Suprapubic skin (tissue), 4 donors: Measurements from ENCODE around the gene LTO1. TPM values are rescaled to one million over a fixed set of nuclear protein-coding genes. Genes with fewer than 3 reads are reported as not detected.

Experiments
- DNase-seq, 2 donors: peaks; one replicate each; pipeline ENCODE4 v3.0.0-alpha.2; 2019; ENCODE audit warnings: low spot score in 2 of 2
- H3K27ac ChIP-seq: fragments of 200-600 bp; sonication (generic); one replicate; pipeline ENCODE4 v1.5.1; 2019
- H3K27me3 ChIP-seq: fragments of 200-600 bp; sonication (generic); one replicate; pipeline ENCODE4 v1.5.1; 2019
- H3K36me3 ChIP-seq: fragments of 200-600 bp; sonication (generic); one replicate; pipeline ENCODE4 v1.5.1; 2019
- H3K4me1 ChIP-seq: fragments of 200-600 bp; sonication (generic); one replicate; pipeline ENCODE4 v1.5.1; 2019
- H3K4me3 ChIP-seq: fragments of 200-600 bp; sonication (generic); one replicate; pipeline ENCODE4 v1.5.1; 2019; ENCODE audit warnings: mild to moderate bottlenecking
- H3K9me3 ChIP-seq: fragments of 200-600 bp; sonication (generic); one replicate; pipeline ENCODE4 v1.5.1; 2019
- EP300 ChIP-seq: sonication (generic); formaldehyde crosslinking; IDR thresholded peaks from one replicate; pipeline ENCODE4 v1.6.1; 2017; ENCODE audit warnings: antibody characterized with exemption
- POLR2A ChIP-seq, 2 donors: fragments of 450-650 bp; IDR thresholded peaks; one replicate each; pipeline ENCODE4 v1.6.1; 2017; ENCODE audit warnings: antibody characterized with exemption in 2 of 2, mild to moderate bottlenecking in 2 of 2, moderate library complexity in 2 of 2
- POLR2AphosphoS5 ChIP-seq, 3 donors: sonication (generic); formaldehyde crosslinking; IDR thresholded peaks; one replicate each; pipeline ENCODE4 v1.6.1; 2017; ENCODE audit warnings: antibody characterized with exemption in 3 of 3
- WGBS: methylation state at CpG from one replicate; pipeline ENCODE4 v1.1.5; 2018; 5-methylcytosine and 5-hydroxymethylcytosine counted together
- total RNA-seq, 4 donors: library from RNA; depleted of rRNA; stranded (reverse); fragments of >200 nt; gene quantifications; one replicate each; pipeline ENCODE4 v1.1.0, GENCODE V29; 2016
- TF ChIP-seq, protein P1 (sequence below), 2 donors: fragments of 200-600 bp in 1 of 2; fragments of 450-650 bp in 1 of 2; sonication (generic) in 1 of 2; IDR thresholded peaks; one replicate each; pipeline ENCODE4 v1.5.1; 2016 to 2019; ENCODE audit warnings: antibody characterized with exemption in 2 of 2, mild to moderate bottlenecking in 1 of 2, moderate library complexity in 1 of 2

The LTO1 gene
- total RNA-seq, 4 donors from 2014 or later: 20.6 to 41.4 (median 22.7) TPM

DNA sequence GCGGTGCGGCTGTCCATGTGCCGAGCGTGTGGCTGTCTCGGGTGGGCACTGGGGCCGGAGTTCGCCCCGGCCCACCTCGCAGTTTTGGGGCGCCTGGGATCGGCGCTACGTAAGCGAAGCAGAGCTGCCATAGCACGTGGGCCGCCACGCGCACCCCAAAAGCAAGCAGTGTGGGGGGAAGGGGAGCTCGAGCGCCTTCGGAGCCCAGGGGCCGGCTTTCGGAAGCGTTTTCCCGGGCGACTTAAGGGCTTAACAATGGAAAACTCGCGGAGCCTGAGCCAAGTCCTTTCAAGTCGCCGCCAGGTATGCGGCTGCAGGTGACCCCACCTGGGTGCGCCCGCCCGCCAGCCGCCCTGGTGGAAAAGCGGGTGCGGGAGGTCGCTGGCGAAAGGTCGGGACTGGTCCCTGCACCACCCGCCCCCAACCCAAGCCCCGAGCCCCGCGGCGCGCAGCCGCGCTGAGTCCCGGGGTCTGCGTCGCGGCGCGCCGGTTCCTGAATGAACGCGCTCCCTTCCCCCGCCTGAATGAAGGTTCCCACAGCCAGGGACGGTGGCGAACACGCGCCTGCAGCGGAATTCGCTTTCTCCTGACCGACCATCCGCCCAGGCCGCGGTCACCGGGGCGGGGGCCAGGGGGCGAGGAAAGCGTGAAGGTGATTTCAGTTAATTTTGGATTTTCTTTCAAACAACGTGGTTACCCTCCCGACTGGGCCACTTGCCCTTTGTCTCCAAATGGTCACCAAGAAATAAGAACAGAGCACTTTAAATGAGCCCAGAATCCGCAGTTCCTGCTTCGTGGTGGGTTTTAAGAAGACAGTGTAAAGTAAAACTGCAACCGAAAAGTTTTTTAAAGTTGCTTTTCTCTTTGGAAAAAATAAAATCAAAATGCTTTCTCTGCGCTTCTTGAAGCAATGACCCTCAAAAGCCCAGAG is 36.9 kb downstream of the LTO1 start:
- no peaks in the 10 kb centered on the region for H3K9me3 ChIP-seq
- DNase-seq: no peak
- H3K4me3 ChIP-seq: peak overlapping the region; percentile 97
- H3K27me3 ChIP-seq: peaks cover 8% of the 10 kb centered on the region
- WGBS: 1% methylated on average over 34 of the region's 78 CpGs
- H3K27ac ChIP-seq: peak overlapping the region; percentile 78
- H3K36me3 ChIP-seq: no peaks in the 10 kb centered on the region
- peaks cover 59% of the 10 kb centered on the region for H3K4me1 ChIP-seq
- TF ChIP-seq EP300: no peak
- no peak for TF ChIP-seq POLR2A (IDR thresholded peaks at IDR 0.05)
- TF ChIP-seq, protein P1, sequence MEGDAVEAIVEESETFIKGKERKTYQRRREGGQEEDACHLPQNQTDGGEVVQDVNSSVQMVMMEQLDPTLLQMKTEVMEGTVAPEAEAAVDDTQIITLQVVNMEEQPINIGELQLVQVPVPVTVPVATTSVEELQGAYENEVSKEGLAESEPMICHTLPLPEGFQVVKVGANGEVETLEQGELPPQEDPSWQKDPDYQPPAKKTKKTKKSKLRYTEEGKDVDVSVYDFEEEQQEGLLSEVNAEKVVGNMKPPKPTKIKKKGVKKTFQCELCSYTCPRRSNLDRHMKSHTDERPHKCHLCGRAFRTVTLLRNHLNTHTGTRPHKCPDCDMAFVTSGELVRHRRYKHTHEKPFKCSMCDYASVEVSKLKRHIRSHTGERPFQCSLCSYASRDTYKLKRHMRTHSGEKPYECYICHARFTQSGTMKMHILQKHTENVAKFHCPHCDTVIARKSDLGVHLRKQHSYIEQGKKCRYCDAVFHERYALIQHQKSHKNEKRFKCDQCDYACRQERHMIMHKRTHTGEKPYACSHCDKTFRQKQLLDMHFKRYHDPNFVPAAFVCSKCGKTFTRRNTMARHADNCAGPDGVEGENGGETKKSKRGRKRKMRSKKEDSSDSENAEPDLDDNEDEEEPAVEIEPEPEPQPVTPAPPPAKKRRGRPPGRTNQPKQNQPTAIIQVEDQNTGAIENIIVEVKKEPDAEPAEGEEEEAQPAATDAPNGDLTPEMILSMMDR (IDR thresholded peaks at IDR 0.05): no peak
- TF ChIP-seq POLR2AphosphoS5 (IDR thresholded peaks at IDR 0.05): no peak

- no peaks in the 10 kb centered on the region for H3K36me3 ChIP-seq
- TF ChIP-seq, protein P1 (IDR thresholded peaks at IDR 0.05): no peak
- TF ChIP-seq POLR2AphosphoS5 (IDR thresholded peaks at IDR 0.05) (no peak), POLR2A (IDR thresholded peaks at IDR 0.05) (no peak), EP300 (no peak)
- DNase-seq: peak in 1 of 2 donors; percentile 76
- no peaks in the 10 kb centered on the region for H3K9me3 ChIP-seq
- peak overlapping the region; percentile 97 for H3K4me3 ChIP-seq
- H3K27me3 ChIP-seq: peaks cover 8% of the 10 kb centered on the region
- peak overlapping the region; percentile 78 for H3K27ac ChIP-seq
- peaks cover 54% of the 10 kb centered on the region for H3K4me1 ChIP-seq
- whole genome bisulfite sequencing: 3% methylated on average over 31 of the region's 67 CpGs
These were observed 37.8 kb downstream of the LTO1 start for GRCh38 chr11:69637198-69637940.

- WGBS: 17% methylated on average over 25 of the region's 63 CpGs
These were observed 38.5 kb downstream of the LTO1 start for GRCh38 chr11:69636512-69637197.

DNA sequence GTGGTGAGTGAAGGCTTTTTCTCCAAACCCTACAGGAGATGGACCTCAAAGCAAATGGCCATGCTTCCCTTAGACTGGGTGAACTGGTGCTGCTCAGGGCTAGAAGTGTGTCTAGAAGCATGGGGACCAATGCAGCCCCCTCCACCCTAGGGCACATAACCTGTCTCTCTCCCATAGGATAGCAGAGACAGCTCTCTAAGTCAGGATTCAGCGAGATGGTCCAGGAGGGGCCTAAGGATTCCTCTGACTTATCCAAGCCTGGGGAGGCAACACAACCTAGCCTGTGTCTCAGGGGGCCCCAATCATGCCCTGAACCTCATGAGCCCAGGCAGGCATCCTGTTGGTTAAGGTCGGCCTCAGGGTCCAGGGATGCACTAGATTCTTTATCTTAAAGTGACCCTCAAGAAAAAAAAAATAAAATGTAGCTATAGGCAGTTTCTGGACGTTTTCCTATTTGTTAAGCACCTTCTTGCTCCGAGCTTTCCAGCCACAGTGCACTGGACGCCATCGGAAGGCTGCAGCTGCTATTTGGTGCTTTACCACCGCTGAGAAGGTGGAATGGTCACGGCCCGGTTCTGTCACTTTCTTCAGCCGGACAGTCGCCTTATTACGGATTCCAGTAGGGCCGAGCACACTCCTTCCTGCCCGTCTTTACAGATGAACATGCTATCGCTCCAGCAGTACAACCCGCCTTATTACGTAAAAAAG is 39.2 kb downstream of the LTO1 start:
- Histone ChIP-seq H3K27me3 (peaks cover 8% of the 10 kb centered on the region), H3K27ac (no peak overlapping the region), H3K4me1 (peaks cover 53% of the 10 kb centered on the region), H3K4me3 (peak overlapping the region; percentile 97), H3K36me3 (no peaks in the 10 kb centered on the region), H3K9me3 (no peaks in the 10 kb centered on the region)
- WGBS: 27% methylated on average over 17 of the region's 17 CpGs
- peak in 1 of 2 donors; percentile 62 for DNase-seq
- no peak for TF ChIP-seq POLR2AphosphoS5 (IDR thresholded peaks at IDR 0.05)
- TF ChIP-seq, protein P1 (IDR thresholded peaks at IDR 0.05): no peak
- TF ChIP-seq EP300: no peak
- no peak for TF ChIP-seq POLR2A (IDR thresholded peaks at IDR 0.05)

More at GRCh38 chr11:69636512-69637197, 38.5 kb downstream of the LTO1 start:
- Histone ChIP-seq H3K27ac (peak overlapping the region; percentile 78), H3K27me3 (peaks cover 8% of the 10 kb centered on the region), H3K4me3 (peak overlapping the region; percentile 97), H3K9me3 (no peaks in the 10 kb centered on the region), H3K4me1 (peaks cover 54% of the 10 kb centered on the region), H3K36me3 (no peaks in the 10 kb centered on the region)
- TF ChIP-seq POLR2AphosphoS5 (IDR thresholded peaks at IDR 0.05) (no peak), EP300 (no peak)
- TF ChIP-seq, protein P1 (IDR thresholded peaks at IDR 0.05): no peak
- peak in 1 of 2 donors; percentile 80 for DNase-seq
